ENCODE data around the gene SMURF1. TPM values are rescaled to one million over a fixed set of nuclear protein-coding genes. Genes with fewer than 3 reads are reported as not detected.

SMURF1 gene
- total RNA-seq, 6 experiments from 2014 or later, result 8.8 to 14.1 (median 10.9) TPM

DNA sequence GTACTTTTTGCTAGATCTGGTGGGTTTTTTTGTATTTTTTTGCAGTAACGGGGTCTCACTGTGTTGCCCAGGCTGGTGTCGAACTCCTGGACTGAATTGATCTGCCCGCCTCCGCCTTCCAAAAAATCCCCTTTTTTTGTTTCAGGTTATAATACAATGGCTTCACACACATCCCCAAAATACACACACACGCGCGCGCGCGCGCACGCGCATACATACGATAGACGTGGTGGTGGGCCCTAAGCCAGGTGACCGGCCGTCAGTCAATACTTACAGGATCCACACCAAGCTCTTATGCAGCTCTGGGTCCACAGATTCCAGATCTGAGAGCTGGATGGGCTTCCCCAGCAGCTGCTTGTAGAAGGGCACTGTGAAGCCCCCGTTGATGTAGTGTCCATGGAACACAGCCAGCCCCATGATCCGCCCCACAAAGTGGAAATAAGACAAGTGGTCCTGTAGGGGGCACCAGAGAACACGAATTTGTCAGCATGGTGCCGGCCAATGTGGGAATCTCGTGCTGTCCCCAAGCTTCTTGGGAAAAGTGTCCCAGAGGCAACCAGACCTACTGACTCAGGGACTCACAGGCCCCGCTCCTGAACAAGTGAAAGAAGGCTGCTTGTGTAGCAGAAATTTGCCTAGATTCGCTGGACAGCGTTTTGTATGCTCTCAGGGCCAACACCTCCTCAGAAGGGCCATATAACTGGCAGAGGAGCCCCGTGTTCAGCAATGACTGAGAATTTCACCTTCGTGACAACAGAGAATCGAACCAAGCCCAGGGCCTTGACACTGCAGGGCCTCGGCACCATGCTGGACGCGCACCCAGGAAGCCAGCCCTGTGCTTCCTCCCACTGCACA is 103.6 kb downstream of the SMURF1 start:
- peak overlapping the region in 2 of 3 donors; percentile 27 to 42 for H3K27ac ChIP-seq
- DNase-seq, result peak; percentile 63 to 87 (median 80)
- peaks cover 0 to 29% (median 15%) of the 10 kb centered on the region in 4 donors for H3K4me1 ChIP-seq
- intact Hi-C loops (cut with DNase I), result no loop called here
- peaks cover 0 to 65% (median 24%) of the 10 kb centered on the region in 4 donors for H3K36me3 ChIP-seq
- no peak for TF ChIP-seq POLR2A (IDR thresholded peaks at IDR 0.05)
- TF ChIP-seq, protein P1, sequence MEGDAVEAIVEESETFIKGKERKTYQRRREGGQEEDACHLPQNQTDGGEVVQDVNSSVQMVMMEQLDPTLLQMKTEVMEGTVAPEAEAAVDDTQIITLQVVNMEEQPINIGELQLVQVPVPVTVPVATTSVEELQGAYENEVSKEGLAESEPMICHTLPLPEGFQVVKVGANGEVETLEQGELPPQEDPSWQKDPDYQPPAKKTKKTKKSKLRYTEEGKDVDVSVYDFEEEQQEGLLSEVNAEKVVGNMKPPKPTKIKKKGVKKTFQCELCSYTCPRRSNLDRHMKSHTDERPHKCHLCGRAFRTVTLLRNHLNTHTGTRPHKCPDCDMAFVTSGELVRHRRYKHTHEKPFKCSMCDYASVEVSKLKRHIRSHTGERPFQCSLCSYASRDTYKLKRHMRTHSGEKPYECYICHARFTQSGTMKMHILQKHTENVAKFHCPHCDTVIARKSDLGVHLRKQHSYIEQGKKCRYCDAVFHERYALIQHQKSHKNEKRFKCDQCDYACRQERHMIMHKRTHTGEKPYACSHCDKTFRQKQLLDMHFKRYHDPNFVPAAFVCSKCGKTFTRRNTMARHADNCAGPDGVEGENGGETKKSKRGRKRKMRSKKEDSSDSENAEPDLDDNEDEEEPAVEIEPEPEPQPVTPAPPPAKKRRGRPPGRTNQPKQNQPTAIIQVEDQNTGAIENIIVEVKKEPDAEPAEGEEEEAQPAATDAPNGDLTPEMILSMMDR (IDR thresholded peaks at IDR 0.05), result peak; percentile 73 to 78 (median 76)
- no peak overlapping the region for H3K4me3 ChIP-seq
- H3K27me3 ChIP-seq, result no peaks in the 10 kb centered on the region
- ATAC-seq, result peak; percentile 87 to 91 (median 88)
- WGBS (ENCODE audit: insufficient coverage, low coverage, low lambda C conversion rate, missing lambda C conversion rate), result 66% methylated on average over 22 of the region's 31 CpGs
- no peaks in the 10 kb centered on the region for H3K9me3 ChIP-seq

DNA sequence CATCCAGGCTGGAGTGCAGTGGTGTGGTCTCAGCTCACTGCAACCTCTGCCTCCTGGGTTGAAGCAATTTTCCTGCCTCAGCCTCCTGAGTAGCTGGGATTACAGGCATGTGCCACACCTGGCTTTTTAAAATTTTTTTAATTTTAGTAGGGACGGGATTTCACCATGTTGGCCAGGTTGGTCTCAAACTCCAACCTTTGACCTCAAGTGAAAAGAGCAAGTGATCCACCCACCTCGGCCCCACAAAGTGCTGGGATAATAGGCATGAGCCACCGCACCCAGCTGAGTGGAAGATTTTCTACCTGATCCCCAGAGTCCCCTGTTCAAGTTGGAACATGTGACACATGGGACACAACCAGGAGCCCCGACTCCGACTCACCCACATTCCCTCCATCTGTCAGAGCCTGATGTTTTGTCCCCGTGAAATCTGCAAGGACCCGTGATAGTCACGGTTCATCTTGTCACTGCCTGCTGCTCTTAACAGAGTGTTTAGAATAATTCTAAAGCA is 104.5 kb downstream of the SMURF1 start:
- 47% methylated on average over 8 of the region's 8 CpGs for WGBS (ENCODE audit: insufficient coverage, low coverage, low lambda C conversion rate, missing lambda C conversion rate)
- intact Hi-C loops (cut with DNase I), result loop anchor here in 1 of 2 donors (5.0 kb wide), 1 partner anchor 273 kb away; no protein-coding TSS in a partner anchor

DNA sequence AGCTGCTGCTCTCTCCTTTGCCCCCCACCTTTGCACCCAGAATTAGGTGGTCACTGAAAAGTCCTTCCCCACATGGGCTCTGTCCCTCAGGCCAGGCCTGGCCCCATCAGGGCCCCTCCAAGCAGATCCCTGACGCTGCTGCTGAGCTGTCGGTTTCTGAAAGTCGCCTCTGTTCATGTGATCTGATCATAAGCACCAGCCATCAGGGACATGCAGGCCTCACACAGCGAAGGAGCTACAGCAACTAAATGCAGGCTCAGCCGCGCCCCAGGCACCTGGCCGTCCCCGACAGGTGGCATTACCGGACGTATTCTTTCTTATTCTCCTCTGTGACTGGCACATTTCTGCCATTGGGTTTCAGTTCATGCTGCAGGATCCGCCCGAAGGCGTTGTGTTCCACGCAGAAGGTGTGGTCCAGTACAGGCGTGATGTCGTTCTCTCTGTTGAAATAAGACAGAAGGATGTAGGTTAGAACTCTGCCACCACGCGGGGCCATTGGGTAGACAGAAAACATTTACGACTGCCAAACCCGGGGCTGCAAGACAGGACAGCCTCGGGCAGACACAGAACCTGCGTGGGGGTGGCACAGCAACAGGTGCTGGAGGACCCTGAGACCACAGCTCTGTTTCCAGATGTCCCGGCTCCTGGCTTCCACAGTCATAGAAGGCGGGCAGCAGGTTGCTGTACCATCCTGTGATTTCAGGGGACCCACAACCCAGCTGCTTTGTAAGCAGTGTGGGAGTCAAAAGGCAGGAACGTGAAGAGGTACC is 105.6 kb downstream of the SMURF1 start:
- ATAC-seq, result no peak
- no peak for DNase-seq
- no peaks in the 10 kb centered on the region for H3K27me3 ChIP-seq
- WGBS (ENCODE audit: insufficient coverage, low coverage, low lambda C conversion rate, missing lambda C conversion rate), result 81% methylated on average over 14 of the region's 25 CpGs
- H3K4me1 ChIP-seq, result peaks cover 0 to 35% (median 15%) of the 10 kb centered on the region in 4 donors
- no peaks in the 10 kb centered on the region for H3K9me3 ChIP-seq
- TF ChIP-seq, protein P1 (IDR thresholded peaks at IDR 0.05), result no peak
- TF ChIP-seq POLR2A (IDR thresholded peaks at IDR 0.05), result no peak
- no peak overlapping the region for H3K27ac ChIP-seq
- H3K4me3 ChIP-seq, result no peak overlapping the region
- peaks cover 0 to 65% (median 21%) of the 10 kb centered on the region in 4 donors for H3K36me3 ChIP-seq
- intact Hi-C loops (cut with DNase I), result loop anchor here in 1 of 2 donors (5.0 kb wide), 1 partner anchor 274 kb away; no protein-coding TSS in a partner anchor

More for the DNA sequence above, 104.5 kb downstream of the SMURF1 start:
- H3K27ac ChIP-seq, result no peak overlapping the region
- no peak overlapping the region for H3K4me3 ChIP-seq
- ATAC-seq (peak in 2 of 4 donors; percentile 8 to 41), DNase-seq (no peak)
- TF ChIP-seq, protein P1 (IDR thresholded peaks at IDR 0.05), result no peak
- no peak for TF ChIP-seq POLR2A (IDR thresholded peaks at IDR 0.05)
- no peaks in the 10 kb centered on the region for H3K9me3 ChIP-seq
- H3K4me1 ChIP-seq, result peaks cover 0 to 29% (median 15%) of the 10 kb centered on the region in 4 donors
- no peaks in the 10 kb centered on the region for H3K27me3 ChIP-seq
- H3K36me3 ChIP-seq, result peaks cover 0 to 65% (median 21%) of the 10 kb centered on the region in 4 donors

DNA sequence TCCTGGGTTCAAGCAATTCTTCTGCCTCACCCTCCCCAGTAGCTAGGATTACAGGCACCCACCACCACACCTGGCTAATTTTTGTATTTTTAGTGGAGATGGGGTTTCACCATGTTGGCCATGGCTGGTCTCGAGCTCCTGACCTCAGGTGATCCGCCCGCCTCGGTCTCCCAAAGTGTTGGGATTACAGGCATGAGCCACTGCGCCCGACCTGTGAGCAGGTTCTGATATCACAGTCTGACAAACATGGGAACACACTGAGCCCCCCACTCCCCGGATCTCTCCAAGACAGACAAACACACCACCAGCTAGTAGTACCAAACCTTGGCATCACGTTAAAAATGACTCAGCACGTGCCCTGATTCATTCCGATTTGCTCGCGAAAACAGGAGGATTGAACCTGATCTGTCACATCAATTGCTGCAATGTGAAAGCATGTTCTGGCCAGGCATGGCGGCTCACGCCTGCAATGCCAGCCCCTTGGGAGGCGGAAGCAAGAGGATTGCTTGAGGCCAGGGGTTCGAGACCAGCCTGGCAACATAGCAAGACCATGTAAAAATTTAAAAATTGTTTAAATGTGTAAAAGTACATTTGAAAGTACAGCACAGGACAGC is 106.5 kb downstream of the SMURF1 start:
- intact Hi-C loops (cut with DNase I), result loop anchor here in 1 of 2 donors (5.0 kb wide), 1 partner anchor 275 kb away; no protein-coding TSS in a partner anchor

More for the DNA sequence above, 106.5 kb downstream of the SMURF1 start:
- H3K9me3 ChIP-seq, result no peaks in the 10 kb centered on the region
- no peaks in the 10 kb centered on the region for H3K27me3 ChIP-seq
- H3K4me3 ChIP-seq, result no peak overlapping the region
- 97% methylated on average over 12 of the region's 16 CpGs for WGBS (ENCODE audit: insufficient coverage, low coverage, low lambda C conversion rate, missing lambda C conversion rate)
- peaks cover 0 to 35% (median 15%) of the 10 kb centered on the region in 4 donors for H3K4me1 ChIP-seq
- H3K36me3 ChIP-seq, result peaks cover 0 to 70% (median 25%) of the 10 kb centered on the region in 4 donors
- H3K27ac ChIP-seq, result no peak overlapping the region
- DNase-seq (no peak), ATAC-seq (no peak)
- no peak for TF ChIP-seq POLR2A (IDR thresholded peaks at IDR 0.05)
- TF ChIP-seq, protein P1 (IDR thresholded peaks at IDR 0.05), result no peak
